Retinal pigment epithelial cell (primary cell): ENCODE data around the gene INTU.

ENCODE experiments used
- DNase-seq: peaks from one replicate; pipeline ENCODE4 v3.0.0-alpha.2; 2010; ENCODE audit warnings: low read depth
- H3K4me3 ChIP-seq: 2 replicates; pipeline ENCODE4 v1.5.1; 2011; ENCODE audit warnings: mild to moderate bottlenecking, low read length, control low read depth, moderate library complexity
- CTCF ChIP-seq: conservative IDR thresholded peaks from 2 replicates; pipeline ENCODE4 v1.5.1; 2011; ENCODE audit warnings: low read depth, low read length, control low read depth, inconsistent platforms

Gene INTU

DNA sequence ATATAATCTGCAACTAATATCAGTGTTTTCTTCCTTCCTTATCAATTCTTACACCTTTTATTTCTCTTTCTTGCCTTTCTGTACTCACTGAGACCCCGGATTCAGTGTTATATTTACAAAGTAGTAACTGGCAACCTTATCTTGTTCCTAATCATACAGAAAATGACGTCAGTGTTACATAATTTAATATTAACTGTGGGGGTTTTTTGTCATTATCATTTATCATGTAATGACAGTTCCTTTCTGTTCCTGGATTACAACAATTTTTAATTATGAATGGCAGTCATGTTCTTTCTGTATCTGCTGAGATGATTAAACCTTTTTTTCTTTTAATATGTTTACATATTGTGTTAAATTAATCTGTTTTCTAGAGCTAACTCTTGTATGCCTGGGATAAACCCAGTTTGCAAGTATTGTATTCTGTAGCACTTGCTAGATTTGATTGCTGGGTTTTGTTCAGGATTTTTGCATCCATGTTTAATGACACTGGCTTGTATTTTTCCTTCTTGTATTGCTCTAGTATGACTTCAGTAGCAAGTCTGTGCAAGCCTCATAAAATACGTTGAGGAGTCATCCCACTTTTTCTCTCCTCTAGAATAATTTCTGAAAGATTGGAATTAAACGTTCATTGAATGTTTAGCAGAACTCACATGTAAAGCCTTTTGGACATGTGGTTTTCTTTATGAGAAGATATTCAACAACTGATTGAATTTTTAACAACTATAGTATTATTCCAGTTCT lies 138.9 kb downstream of the INTU start:
- H3K4me3 ChIP-seq, result no peak overlapping the region
- TF ChIP-seq CTCF, result no peak
- DNase-seq, result no peak

DNA sequence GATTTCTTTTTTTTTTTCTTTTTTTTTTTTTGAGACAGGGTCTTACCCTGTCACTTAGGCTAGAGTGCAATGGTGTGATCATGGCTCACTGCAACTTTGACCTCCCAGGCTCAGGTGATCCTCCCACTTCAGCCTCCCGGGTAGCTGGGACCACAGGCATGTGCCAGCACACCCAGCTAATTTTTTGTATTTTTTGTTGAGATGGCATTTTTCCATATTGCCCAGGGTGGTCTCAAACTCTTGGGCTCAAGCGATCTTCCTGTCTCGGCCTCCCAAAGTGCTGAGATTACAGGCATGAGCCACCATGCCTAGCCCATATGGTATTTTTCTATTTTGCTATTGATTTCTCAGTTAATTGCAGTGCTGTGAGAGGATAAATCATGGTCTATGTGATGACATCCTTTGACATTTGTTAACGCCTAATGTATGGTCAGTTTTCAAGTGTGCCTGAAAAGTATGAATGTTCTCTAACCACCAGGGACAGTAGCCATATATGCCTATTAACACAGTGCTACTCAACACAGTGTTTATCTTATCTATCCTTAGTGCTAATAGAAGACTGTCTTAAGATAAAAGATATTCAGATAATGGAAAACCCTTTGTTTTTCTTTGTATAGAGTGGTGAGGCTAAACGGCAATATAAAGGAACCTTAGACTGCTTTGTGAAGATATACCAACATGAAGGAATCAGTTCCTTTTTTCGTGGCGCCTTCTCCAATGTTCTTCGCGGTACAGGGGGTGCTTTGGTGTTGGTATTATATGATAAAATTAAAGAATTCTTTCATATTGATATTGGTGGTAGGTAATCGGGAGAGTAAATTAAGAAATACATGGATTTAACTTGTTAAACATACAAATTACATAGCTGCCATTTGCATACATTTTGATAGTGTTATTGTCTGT lies 140.3 kb downstream of the INTU start:
- no peak overlapping the region for H3K4me3 ChIP-seq
- no peak for TF ChIP-seq CTCF
- DNase-seq, result no peak

DNA sequence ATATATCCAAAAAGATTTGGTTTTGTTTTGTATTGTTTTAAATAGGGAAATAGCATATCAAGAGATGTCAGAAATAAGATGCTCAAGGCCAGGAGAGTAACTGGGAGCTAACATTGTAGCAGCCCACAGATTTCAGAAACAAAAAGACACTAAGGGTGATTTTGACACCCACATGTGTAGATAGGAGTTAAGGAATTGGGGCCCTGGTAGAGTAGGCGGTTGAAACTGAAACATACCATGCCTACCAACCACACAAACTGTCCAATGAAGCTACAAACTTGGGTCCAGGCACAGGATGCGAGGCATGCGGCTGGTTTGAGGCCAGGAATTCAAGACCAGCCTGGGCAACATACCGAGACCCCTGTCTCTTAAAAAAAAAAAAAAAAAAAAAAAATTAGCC lies 143.1 kb downstream of the INTU start:
- TF ChIP-seq CTCF, result no peak
- H3K4me3 ChIP-seq, result no peak overlapping the region
- DNase-seq, result no peak
